Hepatocyte (in vitro differentiated cells): ENCODE measurements around the gene EEF1AKMT3. TPM values are rescaled to one million over a fixed set of nuclear protein-coding genes. Genes with fewer than 3 reads are reported as not detected.
"Not testable (repeated sequence)": the region's sequence is repeated elsewhere in the genome, so short reads cannot be mapped to it uniquely, and the experiment has no call there.

Experiments used
- DNase-seq: peaks from one replicate; pipeline ENCODE4 v3.0.0-alpha.2; 2016; ENCODE audit warnings: low spot score
- H2AFZ ChIP-seq: fragments of 200-600 bp; sonication (generic); 2 replicates; pipeline ENCODE4 v1.6.0; 2016; ENCODE audit warnings: antibody characterized with exemption, mild to moderate bottlenecking
- H3K27ac ChIP-seq: fragments of 200-600 bp; sonication (generic); 2 replicates; pipeline ENCODE4 v1.5.1; 2016; ENCODE audit warnings: mild to moderate bottlenecking
- H3K27me3 ChIP-seq: fragments of 200-600 bp; sonication (generic); 2 replicates; pipeline ENCODE4 v1.6.1; 2016
- H3K36me3 ChIP-seq: fragments of 200-600 bp; sonication (generic); replicated peaks from 2 replicates; pipeline ENCODE4 v1.5.1; 2016; ENCODE audit warnings: low read depth; ENCODE audit not compliant: insufficient read depth
- H3K4me1 ChIP-seq: fragments of 200-600 bp; sonication (generic); 2 replicates; pipeline ENCODE4 v1.5.1; 2016; ENCODE audit warnings: mild to moderate bottlenecking, moderate library complexity; ENCODE audit not compliant: insufficient read depth
- H3K4me2 ChIP-seq: fragments of 200-600 bp; sonication (generic); 2 replicates; pipeline ENCODE4 v1.6.0; 2016
- H3K4me3 ChIP-seq: fragments of 200-600 bp; sonication (generic); 2 replicates; pipeline ENCODE4 v1.5.1; 2016; ENCODE audit warnings: mild to moderate bottlenecking
- H3K79me2 ChIP-seq: fragments of 200-600 bp; sonication (generic); 2 replicates; pipeline ENCODE4 v1.6.0; 2017; ENCODE audit warnings: mild to moderate bottlenecking
- H3K9me2 ChIP-seq: fragments of 200-600 bp; sonication (generic); replicated peaks from 2 replicates; pipeline ENCODE4 v1.6.0; 2017; ENCODE audit warnings: mild to moderate bottlenecking; ENCODE audit not compliant: insufficient read depth
- H3K9me3 ChIP-seq: fragments of 200-600 bp; sonication (generic); 2 replicates; pipeline ENCODE4 v1.5.1; 2016; ENCODE audit warnings: low read depth, mild to moderate bottlenecking
- H4K20me1 ChIP-seq: fragments of 200-600 bp; sonication (generic); 2 replicates; pipeline ENCODE4 v1.6.0; 2016; ENCODE audit warnings: mild to moderate bottlenecking; ENCODE audit not compliant: insufficient read depth, poor library complexity, severe bottlenecking
- CTCF ChIP-seq: fragments of 200-600 bp; sonication (generic); IDR thresholded peaks from 2 replicates; pipeline ENCODE4 v1.5.1; 2016; ENCODE audit warnings: antibody characterized with exemption, mild to moderate bottlenecking; ENCODE audit not compliant: poor library complexity
- EZH2 ChIP-seq: fragments of 200-600 bp; sonication (generic); IDR thresholded peaks from 2 replicates; pipeline ENCODE4 v1.6.1; 2016; ENCODE audit warnings: antibody characterized with exemption, mild to moderate bottlenecking, borderline replicate concordance
- EZH2phosphoT487 ChIP-seq: fragments of 200-600 bp; sonication (generic); IDR thresholded peaks from one replicate; pipeline ENCODE4 v1.6.1; 2018; ENCODE audit warnings: antibody characterized with exemption, mild to moderate bottlenecking, low read depth, moderate library complexity; ENCODE audit not compliant: unreplicated experiment, severe bottlenecking
- whole genome bisulfite sequencing: methylation state at CpG from one replicate; pipeline ENCODE4 v1.1.6; 2016; ENCODE audit warnings: low lambda C conversion rate; ENCODE audit errors: missing lambda C conversion rate; 5-methylcytosine and 5-hydroxymethylcytosine counted together
- polyA plus RNA-seq: library from polyadenylated mRNA; unstranded; fragments of >200 nt; fragmentation: Nextera tagmentation; extraction: Ambion mirVana; gene quantifications from 2 replicates; pipeline ENCODE4 v1.2.1, GENCODE V29; 2016
- total RNA-seq: library from RNA; depleted of rRNA; stranded (reverse); fragments of >200 nt; gene quantifications from 2 replicates; pipeline ENCODE4 v1.2.3, GENCODE V29; 2014

Gene EEF1AKMT3
- total and polyA plus RNA-seq, 2 experiments from 2014 or later: 4.5 to 7.6 TPM

GRCh38 chr12:57817261-57817989, 45.0 kb downstream of the EEF1AKMT3 start:
- Histone ChIP-seq H4K20me1 (peaks cover 6% of the 10 kb centered on the region), H2AFZ (no peak overlapping the region), H3K4me1 (peaks cover 5% of the 10 kb centered on the region), H3K9me2 (no peaks in the 10 kb centered on the region), H3K4me2 (no peak overlapping the region), H3K27me3 (no peaks in the 10 kb centered on the region), H3K9me3 (no peaks in the 10 kb centered on the region), H3K4me3 (no peak overlapping the region), H3K79me2 (no peaks in the 10 kb centered on the region), H3K36me3 (no peaks in the 10 kb centered on the region), H3K27ac (no peak overlapping the region)
- WGBS: 92% methylated on average over 8 of the region's 8 CpGs
- no peak for DNase-seq
- TF ChIP-seq CTCF: no peak
- TF ChIP-seq EZH2phosphoT487: no peak
- no peak for TF ChIP-seq EZH2

GRCh38 chr12:57817990-57818331, 45.5 kb downstream of the EEF1AKMT3 start:
- not testable (repeated sequence) for H3K9me3 ChIP-seq, H3K4me3 ChIP-seq, H3K9me2 ChIP-seq, H3K4me2 ChIP-seq, DNase-seq, H3K79me2 ChIP-seq, H3K36me3 ChIP-seq, H3K27ac ChIP-seq, H3K27me3 ChIP-seq, H2AFZ ChIP-seq, H3K4me1 ChIP-seq
- H4K20me1 ChIP-seq: peaks cover 11% of the 10 kb centered on the region
- WGBS: 87% methylated on average over 3 of the region's 3 CpGs

GRCh38 chr12:57820119-57820518, 47.7 kb downstream of the EEF1AKMT3 start:
- not testable (repeated sequence) for H3K4me1 ChIP-seq, H3K4me3 ChIP-seq, H3K4me2 ChIP-seq, H3K9me2 ChIP-seq, H2AFZ ChIP-seq, H3K27me3 ChIP-seq, H3K9me3 ChIP-seq, H3K27ac ChIP-seq, H3K79me2 ChIP-seq, H3K36me3 ChIP-seq, DNase-seq
- H4K20me1 ChIP-seq: peaks cover 33% of the 10 kb centered on the region
- 66% methylated on average over 8 of the region's 8 CpGs for WGBS

GRCh38 chr12:57821015-57821414, 48.6 kb downstream of the EEF1AKMT3 start:
- not testable (repeated sequence) for H3K36me3 ChIP-seq, H3K9me2 ChIP-seq, DNase-seq, H3K4me1 ChIP-seq, H3K4me3 ChIP-seq, H2AFZ ChIP-seq, H3K27ac ChIP-seq, H3K4me2 ChIP-seq, H3K27me3 ChIP-seq, H3K9me3 ChIP-seq
- Histone ChIP-seq H3K79me2 (peaks cover 17% of the 10 kb centered on the region), H4K20me1 (peaks cover 41% of the 10 kb centered on the region)
- 84% methylated on average over 5 of the region's 5 CpGs for WGBS

GRCh38 chr12:57821474-57822214, 49.2 kb downstream of the EEF1AKMT3 start:
- peaks cover 47% of the 10 kb centered on the region for H4K20me1 ChIP-seq
- 92% methylated on average over 9 of the region's 10 CpGs for WGBS

More at GRCh38 chr12:57821474-57822214, 49.2 kb downstream of the EEF1AKMT3 start:
- Histone ChIP-seq H3K79me2 (peaks cover 23% of the 10 kb centered on the region), H3K9me2 (no peaks in the 10 kb centered on the region), H2AFZ (no peak overlapping the region), H3K4me2 (no peak overlapping the region), H3K27me3 (no peaks in the 10 kb centered on the region), H3K27ac (no peak overlapping the region), H3K4me1 (peaks cover 5% of the 10 kb centered on the region), H3K9me3 (no peaks in the 10 kb centered on the region), H3K36me3 (peaks cover 2% of the 10 kb centered on the region), H3K4me3 (no peak overlapping the region)
- no peak for TF ChIP-seq CTCF
- no peak for DNase-seq
